DOHH2 (cell line): ENCODE data around the gene BBX.

Experiments used
- H3F3A ChIP-seq: fragments of 200-600 bp; sonication (generic), shearing (Covaris generic); 2 replicates; pipeline ENCODE4 v1.6.0; 2016; ENCODE audit warnings: antibody characterized with exemption, mild to moderate bottlenecking; ENCODE audit not compliant: control insufficient read depth, insufficient read depth
- H3K27ac ChIP-seq: fragments of 200-600 bp; sonication (generic); 2 replicates; pipeline ENCODE4 v1.5.1; 2014; ENCODE audit warnings: low read depth, mild to moderate bottlenecking, low read length, moderate library complexity
- H3K27me3 ChIP-seq: fragments of 200-600 bp; sonication (generic); 2 replicates; pipeline ENCODE4 v1.6.1; 2014; ENCODE audit warnings: mild to moderate bottlenecking, low read length, mixed read lengths; ENCODE audit not compliant: control insufficient read depth
- H3K36me3 ChIP-seq: fragments of 200-600 bp; sonication (generic); 2 replicates; pipeline ENCODE4 v1.6.1; 2014; ENCODE audit warnings: mild to moderate bottlenecking, low read length, moderate library complexity, mixed read lengths; ENCODE audit not compliant: control insufficient read depth
- H3K4me1 ChIP-seq: fragments of 200-600 bp; sonication (generic); 2 replicates; pipeline ENCODE4 v1.6.1; 2014; ENCODE audit warnings: mild to moderate bottlenecking, low read length, mixed read lengths; ENCODE audit not compliant: control insufficient read depth
- H3K4me2 ChIP-seq: fragments of 200-600 bp; sonication (generic); 2 replicates; pipeline ENCODE4 v1.6.0; 2014; ENCODE audit warnings: mild to moderate bottlenecking, low read length, moderate library complexity
- H3K4me3 ChIP-seq: fragments of 200-600 bp; sonication (generic); 2 replicates; pipeline ENCODE4 v1.5.1; 2014; ENCODE audit warnings: mild to moderate bottlenecking, low read length, mixed read lengths
- H3K79me2 ChIP-seq: fragments of 200-600 bp; sonication (generic); 2 replicates; pipeline ENCODE4 v1.6.1; 2014; ENCODE audit warnings: mild to moderate bottlenecking, low read length, mixed read lengths; ENCODE audit not compliant: control insufficient read depth
- H3K9me2 ChIP-seq: fragments of 200-600 bp; sonication (generic); replicated peaks from 2 replicates; pipeline ENCODE4 v1.6.1; 2014; ENCODE audit warnings: mild to moderate bottlenecking, low read length, mixed read lengths; ENCODE audit not compliant: control insufficient read depth
- H3K9me3 ChIP-seq: fragments of 200-600 bp; sonication (generic); 2 replicates; pipeline ENCODE4 v1.6.1; 2014; ENCODE audit warnings: antibody characterized with exemption, low read length, mixed read lengths; ENCODE audit not compliant: control insufficient read depth, insufficient read depth
- H4K20me1 ChIP-seq: fragments of 200-600 bp; sonication (generic); 2 replicates; pipeline ENCODE4 v1.6.0; 2014; ENCODE audit warnings: low read depth, mild to moderate bottlenecking, antibody characterized with exemption, low read length, moderate library complexity; ENCODE audit not compliant: control insufficient read depth, insufficient read depth
- EZH2phosphoT487 ChIP-seq: fragments of 200-600 bp; sonication (generic); IDR thresholded peaks from 2 replicates; pipeline ENCODE4 v1.6.1; 2017; ENCODE audit warnings: borderline replicate concordance, mild to moderate bottlenecking, antibody characterized with exemption, low read length, moderate library complexity, mixed read lengths
- TF ChIP-seq, protein P1 (sequence below): fragments of 200-600 bp; sonication (generic); IDR thresholded peaks from one replicate; pipeline ENCODE4 v1.5.1; 2014; ENCODE audit warnings: antibody characterized with exemption, mild to moderate bottlenecking, low read depth, low read length; ENCODE audit not compliant: poor library complexity, severe bottlenecking

The BBX gene

DNA sequence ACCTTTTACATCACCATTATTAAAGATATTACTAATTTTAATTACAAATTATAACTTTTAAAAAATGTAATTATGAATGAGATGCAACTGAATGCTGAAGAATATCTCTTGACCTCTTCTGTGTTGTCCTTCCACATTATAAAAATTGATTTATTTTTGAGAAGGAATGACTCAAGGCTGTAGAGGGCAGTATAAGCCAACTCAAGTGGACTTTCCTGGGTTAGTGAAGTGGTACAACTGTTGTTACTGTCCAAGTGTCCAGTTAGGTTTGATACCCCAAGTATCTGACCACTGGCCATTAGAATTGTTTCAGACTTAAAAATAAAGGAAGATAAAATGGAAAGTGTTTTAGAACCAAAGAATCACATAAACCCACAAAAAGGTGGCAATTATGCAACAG, 51.9 kb downstream of the BBX start:
- H3K4me1 ChIP-seq = no peaks in the 10 kb centered on the region
- no peaks in the 10 kb centered on the region for H3F3A ChIP-seq
- H3K4me3 ChIP-seq = no peak overlapping the region
- H3K4me2 ChIP-seq = no peak overlapping the region
- no peaks in the 10 kb centered on the region for H3K79me2 ChIP-seq
- no peaks in the 10 kb centered on the region for H3K36me3 ChIP-seq
- no peaks in the 10 kb centered on the region for H3K9me3 ChIP-seq
- no peaks in the 10 kb centered on the region for H3K27me3 ChIP-seq
- H3K27ac ChIP-seq = no peak overlapping the region
- H3K9me2 ChIP-seq = no peaks in the 10 kb centered on the region
- 0 out of 2 replicates have a peak, but pooled peaks cover 3% of the 10 kb centered on the region for H4K20me1 ChIP-seq
- no peak for TF ChIP-seq EZH2phosphoT487
- TF ChIP-seq, protein P1, sequence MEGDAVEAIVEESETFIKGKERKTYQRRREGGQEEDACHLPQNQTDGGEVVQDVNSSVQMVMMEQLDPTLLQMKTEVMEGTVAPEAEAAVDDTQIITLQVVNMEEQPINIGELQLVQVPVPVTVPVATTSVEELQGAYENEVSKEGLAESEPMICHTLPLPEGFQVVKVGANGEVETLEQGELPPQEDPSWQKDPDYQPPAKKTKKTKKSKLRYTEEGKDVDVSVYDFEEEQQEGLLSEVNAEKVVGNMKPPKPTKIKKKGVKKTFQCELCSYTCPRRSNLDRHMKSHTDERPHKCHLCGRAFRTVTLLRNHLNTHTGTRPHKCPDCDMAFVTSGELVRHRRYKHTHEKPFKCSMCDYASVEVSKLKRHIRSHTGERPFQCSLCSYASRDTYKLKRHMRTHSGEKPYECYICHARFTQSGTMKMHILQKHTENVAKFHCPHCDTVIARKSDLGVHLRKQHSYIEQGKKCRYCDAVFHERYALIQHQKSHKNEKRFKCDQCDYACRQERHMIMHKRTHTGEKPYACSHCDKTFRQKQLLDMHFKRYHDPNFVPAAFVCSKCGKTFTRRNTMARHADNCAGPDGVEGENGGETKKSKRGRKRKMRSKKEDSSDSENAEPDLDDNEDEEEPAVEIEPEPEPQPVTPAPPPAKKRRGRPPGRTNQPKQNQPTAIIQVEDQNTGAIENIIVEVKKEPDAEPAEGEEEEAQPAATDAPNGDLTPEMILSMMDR = peak; percentile 39

DNA sequence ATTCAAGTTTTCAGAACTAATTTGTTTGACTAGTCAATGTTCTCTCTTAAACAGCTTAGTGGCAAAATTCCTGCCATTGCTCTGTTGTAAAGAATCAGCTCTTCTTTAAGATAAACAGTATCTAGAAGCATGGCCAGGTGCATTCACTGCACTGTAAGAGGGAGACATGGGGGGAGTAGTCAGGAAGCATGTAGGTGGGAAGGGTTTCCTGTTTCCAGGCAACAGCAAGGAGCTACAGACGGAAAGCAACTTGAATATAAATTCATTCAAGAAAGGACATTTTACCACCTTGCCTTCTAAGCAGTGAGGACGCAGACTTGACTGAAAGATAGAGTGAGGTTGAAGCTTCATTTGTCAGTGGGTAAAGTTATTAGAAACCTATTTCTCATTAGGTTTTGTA, 55.3 kb downstream of the BBX start:
- no peak overlapping the region for H3K4me2 ChIP-seq
- H3K36me3 ChIP-seq = no peaks in the 10 kb centered on the region
- H3K4me1 ChIP-seq = no peaks in the 10 kb centered on the region
- no peaks in the 10 kb centered on the region for H3K9me3 ChIP-seq
- no peak overlapping the region for H3K4me3 ChIP-seq
- H3F3A ChIP-seq = 0 out of 2 replicates have a peak, but pooled peaks cover 3% of the 10 kb centered on the region
- no peak for TF ChIP-seq EZH2phosphoT487
- TF ChIP-seq, protein P1 = no peak
- H3K27ac ChIP-seq = no peak overlapping the region
- no peaks in the 10 kb centered on the region for H4K20me1 ChIP-seq
- no peaks in the 10 kb centered on the region for H3K79me2 ChIP-seq
- H3K9me2 ChIP-seq = no peaks in the 10 kb centered on the region
- H3K27me3 ChIP-seq = no peaks in the 10 kb centered on the region

DNA sequence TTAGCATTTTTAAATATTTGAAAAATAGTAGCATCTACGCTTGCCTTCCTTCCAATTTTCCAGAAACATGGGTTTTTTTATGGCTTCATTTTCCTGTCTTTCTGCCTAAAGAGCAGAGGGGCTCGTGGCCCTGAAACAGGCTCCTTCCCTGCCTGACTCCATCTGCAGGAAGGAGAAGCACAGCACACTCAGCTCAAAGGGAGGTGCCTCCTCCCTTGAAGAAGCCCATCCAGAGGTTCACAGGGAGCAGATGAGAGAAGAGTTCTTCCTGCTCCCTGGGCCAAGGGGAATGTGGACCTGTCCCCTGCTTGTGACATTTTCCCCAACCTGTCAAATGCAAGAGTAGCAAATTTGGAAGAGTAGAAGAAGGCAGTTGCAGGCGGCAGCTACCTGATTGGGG, 55.8 kb downstream of the BBX start:
- H3K4me1 ChIP-seq = no peaks in the 10 kb centered on the region
- no peaks in the 10 kb centered on the region for H3K79me2 ChIP-seq
- H3K27ac ChIP-seq = no peak overlapping the region
- TF ChIP-seq EZH2phosphoT487 = no peak
- TF ChIP-seq, protein P1 = no peak
- H3K27me3 ChIP-seq = no peaks in the 10 kb centered on the region
- H3K9me2 ChIP-seq = no peaks in the 10 kb centered on the region
- H3K9me3 ChIP-seq = no peaks in the 10 kb centered on the region
- no peak overlapping the region for H3K4me3 ChIP-seq
- 0 out of 2 replicates have a peak, but pooled peaks cover 3% of the 10 kb centered on the region for H3F3A ChIP-seq
- H3K4me2 ChIP-seq = no peak overlapping the region
- H3K36me3 ChIP-seq = no peaks in the 10 kb centered on the region
- no peaks in the 10 kb centered on the region for H4K20me1 ChIP-seq

DNA sequence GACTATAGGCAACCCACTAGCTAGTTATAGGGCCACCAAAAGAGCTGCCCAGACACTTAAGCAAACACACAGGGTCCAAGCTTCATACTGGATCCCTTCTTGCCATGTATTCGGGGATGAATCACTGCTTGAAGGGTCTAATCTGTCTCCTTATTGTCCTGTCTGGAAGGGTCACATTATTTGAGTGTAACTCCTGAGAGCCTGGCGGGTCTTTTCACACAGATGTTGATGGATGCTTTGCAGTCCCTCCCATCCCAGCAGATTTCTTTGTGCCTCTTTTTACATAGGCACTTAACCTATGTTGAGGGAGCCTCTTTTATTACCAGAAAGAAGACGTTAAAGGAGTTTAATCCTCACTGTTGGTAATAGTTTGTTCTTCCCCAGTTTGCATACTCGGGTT, 56.6 kb downstream of the BBX start:
- H3K4me2 ChIP-seq = no peak overlapping the region
- 0 out of 2 replicates have a peak, but pooled peaks cover 3% of the 10 kb centered on the region for H3F3A ChIP-seq
- no peaks in the 10 kb centered on the region for H3K79me2 ChIP-seq
- H3K4me1 ChIP-seq = no peaks in the 10 kb centered on the region
- H3K36me3 ChIP-seq = no peaks in the 10 kb centered on the region
- no peaks in the 10 kb centered on the region for H3K9me3 ChIP-seq
- H3K9me2 ChIP-seq = no peaks in the 10 kb centered on the region
- no peak for TF ChIP-seq EZH2phosphoT487
- TF ChIP-seq, protein P1 = no peak
- H3K27ac ChIP-seq = no peak overlapping the region
- H4K20me1 ChIP-seq = no peaks in the 10 kb centered on the region
- H3K4me3 ChIP-seq = no peak overlapping the region
- H3K27me3 ChIP-seq = no peaks in the 10 kb centered on the region
